ENCODE data around the gene NCS1. TPM values are rescaled to one million over a fixed set of nuclear protein-coding genes. Genes with fewer than 3 reads are reported as not detected.

The NCS1 gene
- total and polyA plus RNA-seq, 2 of the 8 experiments (the other 6 are each of a cell fraction or from before 2014, with no cell fraction given), result 34.7 to 47.6 TPM

DNA sequence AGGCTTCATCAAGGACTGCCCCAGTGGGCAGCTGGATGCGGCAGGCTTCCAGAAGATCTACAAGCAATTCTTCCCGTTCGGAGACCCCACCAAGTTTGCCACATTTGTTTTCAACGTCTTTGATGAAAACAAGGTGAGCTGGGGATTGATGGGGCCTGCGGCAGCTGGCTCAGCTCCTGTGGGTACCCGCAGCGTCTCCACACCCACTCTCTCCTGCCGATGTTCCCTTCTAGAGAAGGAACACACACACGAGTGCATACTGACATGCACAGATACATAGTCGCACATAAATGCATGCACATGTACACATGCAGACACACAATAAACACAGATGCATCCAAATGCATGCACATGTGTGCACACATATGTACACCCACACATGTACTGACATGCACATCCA is 45.6 kb downstream of the NCS1 start:
- H2BK15ac ChIP-seq (ENCODE audit: low read length), result no peak overlapping the region
- H3K4me3 ChIP-seq (ENCODE audit: extremely low read depth in 1 of 4, insufficient read depth in 2 of 4, low read depth in 3 of 4, low read length in 4 of 4), result no peak overlapping the region
- no peaks in the 10 kb centered on the region for H3K23me2 ChIP-seq (ENCODE audit: low read depth, low read length)
- no peak overlapping the region for H3K14ac ChIP-seq (ENCODE audit: insufficient read length)
- H3K4ac ChIP-seq (replicated peaks; ENCODE audit: insufficient read length, low read depth, low read length), result no peak overlapping the region
- H3K9ac ChIP-seq (replicated peaks in 1 of 4; ENCODE audit: extremely low read depth in 1 of 4, low read depth in 3 of 4, low read length in 3 of 4), result no peak overlapping the region
- H3K27ac ChIP-seq (ENCODE audit: low read depth, low read length), result no peak overlapping the region
- H4K91ac ChIP-seq (replicated peaks; ENCODE audit: insufficient read length, low read length), result no peak overlapping the region
- H3K79me2 ChIP-seq (ENCODE audit: control insufficient read depth in 1 of 2, insufficient read depth in 2 of 2, low read length in 2 of 2), result no peaks in the 10 kb centered on the region; a peak in 1 of 4 replicates
- ChIA-PET POLR2A (ENCODE audit: partially characterized antibody) (interaction anchor here (1.0 kb wide), 1 partner anchor 9 kb away, joined by 6 read pairs; no protein-coding TSS in a partner anchor), CTCF (ENCODE audit: partially characterized antibody) (interaction anchor here (1.6 kb wide), 1 partner anchor 97 kb away, joined by 3 read pairs; no protein-coding TSS in a partner anchor)
- H4K5ac ChIP-seq (ENCODE audit: insufficient read length, low read depth, low read length), result no peak overlapping the region
- H3K27me3 ChIP-seq (replicated peaks in 1 of 4; ENCODE audit: control insufficient read depth in 3 of 4, extremely low read depth in 1 of 4, insufficient read depth in 3 of 4, low read length in 3 of 4), result no peaks in the 10 kb centered on the region
- no peak overlapping the region for H2BK12ac ChIP-seq (ENCODE audit: low read depth, low read length)
- H3K79me1 ChIP-seq (ENCODE audit: low read depth, low read length), result peaks cover 3% of the 10 kb centered on the region; the same call in 1 of the 2 replicates
- H4K8ac ChIP-seq (ENCODE audit: extremely low read depth, insufficient read depth, low read length), result no peak overlapping the region; the same call in 1 of the 2 replicates
- H3K18ac ChIP-seq (ENCODE audit: extremely low read depth, low read length), result no peak overlapping the region
- H2AK5ac ChIP-seq (ENCODE audit: low read depth, low read length), result no peak overlapping the region
- H3K4me1 ChIP-seq (replicated peaks in 1 of 4; ENCODE audit: control insufficient read depth in 3 of 4, insufficient read depth in 4 of 4, low read length in 3 of 4), result peaks cover 0 to 22% (median 6%) of the 10 kb centered on the region in 4 experiments; a peak in 6 of 7 replicates
- H3K4me2 ChIP-seq (ENCODE audit: insufficient read depth in 1 of 2, low read depth in 2 of 2, low read length in 2 of 2), result no peak overlapping the region
- H2BK5ac ChIP-seq (ENCODE audit: low read depth, low read length), result no peak overlapping the region
- no peak overlapping the region for H3K23ac ChIP-seq (ENCODE audit: insufficient read length)
- DNase-seq (ENCODE audit: low read depth in 1 of 2, low spot score in 2 of 2), result no peak
- no peaks in the 10 kb centered on the region for H3K9me3 ChIP-seq (ENCODE audit: insufficient read depth in 2 of 2, low read depth in 1 of 2, low read length in 1 of 2)
- no peak for FAIRE-seq
- H3K36me3 ChIP-seq (ENCODE audit: control insufficient read depth in 2 of 4, insufficient read depth in 4 of 4, low read length in 3 of 4), result peaks cover 0 to 7% (median 2%) of the 10 kb centered on the region in 4 experiments; a peak in 4 of 8 replicates
- H4K20me1 ChIP-seq (replicated peaks in 1 of 2; ENCODE audit: control insufficient read depth in 1 of 2, insufficient read depth in 2 of 2, low read length in 2 of 2), result peaks cover 0 to 5% of the 10 kb centered on the region in 2 experiments
- no peak overlapping the region for H2BK120ac ChIP-seq (replicated peaks; ENCODE audit: low read depth, low read length)
- 93% methylated on average over 10 of the region's 10 CpGs; no CpG with 5 or more reads in 1 of the 2 experiments for WGBS, 2 experiments (ENCODE audit: extremely low coverage in 1 of 2, insufficient coverage in 1 of 2, insufficient read length in 1 of 2, insufficient replicate concordance in 2 of 2, low coverage in 1 of 2, low lambda C conversion rate in 2 of 2, missing lambda C conversion rate in 1 of 2)
- no peak overlapping the region for H2BK20ac ChIP-seq (ENCODE audit: low read length)
- no peak overlapping the region for H3K56ac ChIP-seq (replicated peaks; ENCODE audit: insufficient read length, low read depth, low read length)
- no peak overlapping the region for H2AFZ ChIP-seq (ENCODE audit: low read length)
- TF ChIP-seq SAP30 (IDR thresholded peaks at IDR 0.05; ENCODE audit: insufficient read depth, insufficient replicate concordance, low read length), result no peak
- TF ChIP-seq, protein P1, sequence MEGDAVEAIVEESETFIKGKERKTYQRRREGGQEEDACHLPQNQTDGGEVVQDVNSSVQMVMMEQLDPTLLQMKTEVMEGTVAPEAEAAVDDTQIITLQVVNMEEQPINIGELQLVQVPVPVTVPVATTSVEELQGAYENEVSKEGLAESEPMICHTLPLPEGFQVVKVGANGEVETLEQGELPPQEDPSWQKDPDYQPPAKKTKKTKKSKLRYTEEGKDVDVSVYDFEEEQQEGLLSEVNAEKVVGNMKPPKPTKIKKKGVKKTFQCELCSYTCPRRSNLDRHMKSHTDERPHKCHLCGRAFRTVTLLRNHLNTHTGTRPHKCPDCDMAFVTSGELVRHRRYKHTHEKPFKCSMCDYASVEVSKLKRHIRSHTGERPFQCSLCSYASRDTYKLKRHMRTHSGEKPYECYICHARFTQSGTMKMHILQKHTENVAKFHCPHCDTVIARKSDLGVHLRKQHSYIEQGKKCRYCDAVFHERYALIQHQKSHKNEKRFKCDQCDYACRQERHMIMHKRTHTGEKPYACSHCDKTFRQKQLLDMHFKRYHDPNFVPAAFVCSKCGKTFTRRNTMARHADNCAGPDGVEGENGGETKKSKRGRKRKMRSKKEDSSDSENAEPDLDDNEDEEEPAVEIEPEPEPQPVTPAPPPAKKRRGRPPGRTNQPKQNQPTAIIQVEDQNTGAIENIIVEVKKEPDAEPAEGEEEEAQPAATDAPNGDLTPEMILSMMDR (IDR thresholded peaks at IDR 0.05; ENCODE audit: control extremely low read depth in 1 of 3, insufficient read depth in 1 of 3, low read depth in 1 of 3, low read length in 3 of 3), result no peak
- no peak for TF ChIP-seq GTF2F1 (IDR thresholded peaks at IDR 0.05; ENCODE audit: borderline replicate concordance, low read depth, low read length)
- TF ChIP-seq RNF2 (IDR thresholded peaks at IDR 0.05; ENCODE audit: borderline replicate concordance, low read depth, low read length, missing control alignments, poor library complexity, severe bottlenecking), result no peak
- no peak for TF ChIP-seq ASH2L (IDR thresholded peaks at IDR 0.05; ENCODE audit: low read length)
- TF ChIP-seq KDM1A (IDR thresholded peaks at IDR 0.05; ENCODE audit: borderline replicate concordance, low read length), result no peak
- no peak for TF ChIP-seq RXRA (IDR thresholded peaks at IDR 0.05; ENCODE audit: insufficient read depth, low read depth, low read length)
- no peak for TF ChIP-seq SIN3A (conservative IDR thresholded peaks at IDR 0.05 in 1 of 2, IDR thresholded peaks at IDR 0.05 in 1 of 2; ENCODE audit: low read depth in 1 of 2, low read length in 2 of 2)
- no peak for TF ChIP-seq TAF1 (IDR thresholded peaks at IDR 0.05; ENCODE audit: low read depth, low read length)
- TF ChIP-seq CEBPB (IDR thresholded peaks at IDR 0.05; ENCODE audit: low read depth, low read length), result no peak
- TF ChIP-seq SP1 (IDR thresholded peaks at IDR 0.05; ENCODE audit: low read depth, low read length), result no peak

Measured in H1 (cell line).